WERI-Rb-1 (cell line): ENCODE data around the gene LINC00632.
A peak's percentile ranks its signal among the peaks of the same experiment; 100 is the strongest.

Experiments used
- DNase-seq: peaks from one replicate; pipeline ENCODE4 v3.0.0-alpha.2; 2020
- H3K27ac ChIP-seq: fragments of 250-450 bp; sonication (Bioruptor Pico); 2 replicates; pipeline ENCODE4 v1.5.1; 2020; ENCODE audit warnings: mild to moderate bottlenecking, moderate library complexity
- H3K27me3 ChIP-seq: fragments of 250-450 bp; sonication (Bioruptor Pico); 2 replicates; pipeline ENCODE4 v1.5.1; 2021; ENCODE audit warnings: mild to moderate bottlenecking, low read depth, moderate library complexity; ENCODE audit not compliant: insufficient read depth, severe bottlenecking
- H3K36me3 ChIP-seq: fragments of 250-450 bp; sonication (Bioruptor Pico); 2 replicates; pipeline ENCODE4 v1.5.1; 2020; ENCODE audit warnings: mild to moderate bottlenecking, moderate library complexity
- H3K4me3 ChIP-seq: 2 replicates; pipeline ENCODE4 v1.5.1; 2011; ENCODE audit warnings: low read depth, mild to moderate bottlenecking, control low read depth, low read length
- H3K9me3 ChIP-seq: fragments of 250-450 bp; sonication (Bioruptor Pico); 2 replicates; pipeline ENCODE4 v1.5.1; 2021; ENCODE audit warnings: mild to moderate bottlenecking, moderate library complexity; ENCODE audit not compliant: severe bottlenecking
- CTCF ChIP-seq: IDR thresholded peaks from 2 replicates; pipeline ENCODE4 v1.5.1; 2011; ENCODE audit warnings: low read depth, mild to moderate bottlenecking, control low read depth, inconsistent platforms, low read length

Gene LINC00632

GRCh38 chrX:140744085-140744484, 34.5 kb downstream of the LINC00632 start:
- Histone ChIP-seq H3K4me3 (no peak overlapping the region), H3K9me3 (no peaks in the 10 kb centered on the region), H3K36me3 (no peaks in the 10 kb centered on the region), H3K27ac (no peak overlapping the region), H3K27me3 (peaks cover 26% of the 10 kb centered on the region)
- TF ChIP-seq CTCF, result no peak
- no peak for DNase-seq

DNA sequence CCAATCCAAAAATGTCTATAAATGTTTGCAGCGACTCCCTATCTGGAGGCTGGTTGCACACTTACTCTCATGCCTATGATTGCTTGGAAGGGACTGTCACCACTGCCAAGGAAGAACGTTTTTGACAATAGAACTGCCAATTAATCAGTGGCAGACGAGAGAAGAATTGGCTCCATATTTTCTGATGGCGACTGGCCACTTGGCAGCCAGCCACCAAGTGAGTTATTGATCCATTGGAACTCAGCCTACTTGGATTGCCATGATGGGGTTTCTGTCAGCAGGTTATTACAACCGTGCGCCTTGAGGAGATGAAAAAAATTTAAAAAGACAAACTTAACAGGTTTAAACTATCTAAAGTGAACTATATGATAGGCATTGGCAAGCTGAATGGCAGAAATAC, 47.4 kb downstream of the LINC00632 start:
- no peak for TF ChIP-seq CTCF
- Histone ChIP-seq H3K4me3 (no peak overlapping the region), H3K27ac (no peak overlapping the region), H3K27me3 (peaks cover 27% of the 10 kb centered on the region), H3K9me3 (no peaks in the 10 kb centered on the region), H3K36me3 (no peaks in the 10 kb centered on the region)
- no peak for DNase-seq

GRCh38 chrX:140762061-140762460, 52.5 kb downstream of the LINC00632 start:
- H3K36me3 ChIP-seq, result no peaks in the 10 kb centered on the region
- peak; percentile 20 for DNase-seq
- no peak overlapping the region for H3K27ac ChIP-seq
- H3K9me3 ChIP-seq, result no peaks in the 10 kb centered on the region
- peaks cover 46% of the 10 kb centered on the region for H3K27me3 ChIP-seq
- peak; percentile 75 for TF ChIP-seq CTCF
- no peak overlapping the region for H3K4me3 ChIP-seq

DNA sequence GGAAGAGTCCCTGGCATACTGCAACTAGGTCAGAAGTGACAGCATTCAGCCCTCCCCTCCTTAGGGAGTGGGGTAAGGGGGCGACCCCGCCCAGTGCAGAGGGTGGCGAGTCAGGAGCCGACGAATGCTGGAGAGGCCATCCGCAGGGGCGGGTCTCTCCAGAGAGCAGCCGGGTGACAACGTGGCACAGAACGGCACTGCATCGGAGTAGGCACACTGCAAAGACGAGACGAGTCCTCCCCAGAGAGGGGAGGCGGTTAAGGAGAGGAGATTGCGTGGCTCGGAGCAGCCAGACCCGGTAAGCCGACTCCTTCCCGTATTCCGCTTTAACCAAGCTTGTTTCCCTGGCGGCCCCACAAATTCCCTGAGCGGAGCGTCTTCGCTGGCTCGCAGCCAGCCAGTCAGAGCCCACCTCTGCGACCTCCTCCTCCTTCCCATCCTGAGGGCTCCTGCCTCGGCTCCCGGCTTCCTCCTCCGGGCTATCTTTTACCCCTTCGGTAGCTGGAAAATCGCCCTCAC, 54.9 kb downstream of the LINC00632 start:
- DNase-seq, result no peak
- no peak for TF ChIP-seq CTCF
- H3K36me3 ChIP-seq, result no peaks in the 10 kb centered on the region
- H3K9me3 ChIP-seq, result no peaks in the 10 kb centered on the region
- H3K27ac ChIP-seq, result no peak overlapping the region
- peaks cover 39% of the 10 kb centered on the region for H3K27me3 ChIP-seq
- no peak overlapping the region for H3K4me3 ChIP-seq

GRCh38 chrX:140765043-140765784, 55.7 kb downstream of the LINC00632 start:
- no peak overlapping the region for H3K27ac ChIP-seq
- no peak for TF ChIP-seq CTCF
- no peak overlapping the region for H3K4me3 ChIP-seq
- no peak for DNase-seq
- no peaks in the 10 kb centered on the region for H3K9me3 ChIP-seq
- H3K36me3 ChIP-seq, result no peaks in the 10 kb centered on the region
- peaks cover 44% of the 10 kb centered on the region for H3K27me3 ChIP-seq
